ENCODE results near the gene PRKCE.

PRKCE gene

DNA sequence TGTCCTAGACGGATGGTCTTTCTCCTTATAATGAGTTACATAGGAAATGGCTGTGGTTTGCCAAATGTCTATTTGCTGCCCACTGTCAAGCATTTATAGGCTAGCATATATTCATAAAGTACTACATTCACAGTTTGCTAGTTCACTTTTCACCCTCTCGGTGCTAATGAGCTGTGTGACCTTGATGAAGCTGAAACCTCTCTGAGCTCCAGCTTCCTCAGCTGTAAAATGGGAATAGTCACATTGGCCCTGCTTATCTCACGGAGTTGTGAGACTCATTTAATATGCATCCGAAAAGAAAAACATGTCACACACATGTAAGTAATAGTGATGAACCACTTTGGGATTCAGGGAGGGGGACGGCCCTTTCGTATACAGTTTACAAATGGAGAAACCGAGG lies 17.0 kb downstream of the PRKCE start:
- no peak for DNase-seq
- Histone ChIP-seq H3K18ac (ENCODE audit: low read depth in 1 of 2, low read length in 2 of 2) (no peak overlapping the region), H3K9me3 (ENCODE audit: control insufficient read depth, low read length) (no peaks in the 10 kb centered on the region), H3K4ac (ENCODE audit: low read depth in 1 of 2, low read length in 2 of 2) (peak overlapping the region in 1 of 2 experiments; percentile 8), H3K27me3 (ENCODE audit: control insufficient read depth in 1 of 2, insufficient read depth in 1 of 2, low read length in 2 of 2) (no peaks in the 10 kb centered on the region), H2BK15ac (ENCODE audit: low read depth, poor library complexity, severe bottlenecking) (no peak overlapping the region), H2AK5ac (ENCODE audit: low read length, severe bottlenecking) (no peak overlapping the region), H3K23ac (ENCODE audit: low read length in 2 of 2) (no peak overlapping the region), H3K4me3 (ENCODE audit: insufficient read depth in 1 of 2, low read depth in 1 of 2, low read length in 2 of 2) (peak overlapping the region in 1 of 2 experiments; percentile 47), H3K9ac (ENCODE audit: low read length) (peak overlapping the region; percentile 86), H3K4me2 (ENCODE audit: low read length, poor library complexity, severe bottlenecking) (no peak overlapping the region), H2BK5ac (ENCODE audit: low read depth, low read length, poor library complexity, severe bottlenecking) (no peak overlapping the region), H4K91ac (ENCODE audit: low read length) (no peak overlapping the region), H2BK12ac (ENCODE audit: low read length in 2 of 2) (no peak overlapping the region), H3K14ac (ENCODE audit: low read length in 2 of 2) (no peak overlapping the region), H2BK120ac (ENCODE audit: low read depth, low read length) (no peak overlapping the region), H3K4me1 (ENCODE audit: control insufficient read depth, insufficient read depth, low read depth, low read length) (peaks cover 2% of the 10 kb centered on the region), H3K27ac (ENCODE audit: low read length, poor library complexity, severe bottlenecking) (no peak overlapping the region), H4K8ac (ENCODE audit: low read length) (no peak overlapping the region), H2AFZ (ENCODE audit: low read depth, low read length) (no peak overlapping the region), H3K79me1 (replicated peaks; ENCODE audit: low read length, poor library complexity, severe bottlenecking) (peaks cover 22% of the 10 kb centered on the region), H3K36me3 (ENCODE audit: control insufficient read depth in 1 of 2, insufficient read depth in 2 of 2, low read depth in 1 of 2, low read length in 2 of 2) (no peaks in the 10 kb centered on the region)
- WGBS = 89% methylated on average over 3 of the region's 7 CpGs

DNA sequence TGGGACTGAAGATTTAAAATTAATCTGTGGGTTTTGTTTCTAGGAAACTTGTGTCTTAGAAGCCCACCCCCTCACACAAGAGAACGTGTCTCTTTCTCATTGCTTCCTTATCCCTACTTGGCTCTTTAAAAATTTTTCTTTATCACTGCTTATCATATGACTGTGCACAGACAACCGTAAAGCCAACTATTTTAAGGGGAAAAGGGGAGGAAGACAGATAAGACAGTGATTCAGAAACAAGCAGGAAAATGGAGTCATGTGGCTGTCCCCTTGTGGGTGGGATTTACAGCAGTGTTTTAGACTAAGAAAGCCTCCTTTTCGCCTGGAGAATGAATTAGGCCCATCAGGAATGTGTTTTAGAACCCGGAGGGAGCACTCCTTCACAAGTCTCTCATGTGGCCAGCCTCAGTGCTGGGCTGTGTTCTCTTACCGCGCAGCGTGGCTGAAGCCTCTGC lies 17.6 kb downstream of the PRKCE start:
- Histone ChIP-seq H3K27ac (ENCODE audit: low read length, poor library complexity, severe bottlenecking) (no peak overlapping the region), H2BK120ac (ENCODE audit: low read depth, low read length) (no peak overlapping the region)
- peak; percentile 60 for DNase-seq

DNA sequence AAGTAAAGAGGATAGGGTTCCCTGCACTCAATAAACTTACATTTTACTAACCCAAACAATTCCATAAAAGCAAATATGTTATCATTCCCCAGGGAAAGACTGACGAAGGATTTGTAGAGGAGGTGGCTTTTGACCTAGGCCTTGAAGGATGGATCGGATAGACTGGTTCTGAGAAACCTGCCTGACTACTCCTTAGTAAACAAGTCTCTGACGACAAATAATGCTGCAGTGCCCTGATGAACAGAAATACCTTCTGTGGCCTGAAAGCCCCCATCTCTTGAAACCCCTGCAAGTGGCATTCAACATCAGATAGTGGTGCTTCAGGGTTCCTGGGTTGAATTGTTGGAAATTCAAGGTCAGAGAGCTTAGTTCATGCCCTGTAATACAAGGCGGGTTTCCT lies 19.2 kb downstream of the PRKCE start:
- no peak overlapping the region for H3K9ac ChIP-seq (ENCODE audit: low read length)
- no peak overlapping the region for H2BK5ac ChIP-seq (ENCODE audit: low read depth, low read length, poor library complexity, severe bottlenecking)
- no peaks in the 10 kb centered on the region for H3K27me3 ChIP-seq (ENCODE audit: control insufficient read depth in 1 of 2, insufficient read depth in 1 of 2, low read length in 2 of 2)
- peaks cover 24% of the 10 kb centered on the region for H3K79me1 ChIP-seq (replicated peaks; ENCODE audit: low read length, poor library complexity, severe bottlenecking)
- no peak overlapping the region for H2AFZ ChIP-seq (ENCODE audit: low read depth, low read length)
- DNase-seq = no peak
- WGBS = 88% methylated on average over 2 of the region's 4 CpGs
- H3K14ac ChIP-seq (ENCODE audit: low read length in 2 of 2) = no peak overlapping the region
- no peaks in the 10 kb centered on the region for H3K36me3 ChIP-seq (ENCODE audit: control insufficient read depth in 1 of 2, insufficient read depth in 2 of 2, low read depth in 1 of 2, low read length in 2 of 2)
- H3K4ac ChIP-seq (ENCODE audit: low read depth in 1 of 2, low read length in 2 of 2) = no peak overlapping the region
- H4K91ac ChIP-seq (ENCODE audit: low read length) = no peak overlapping the region
- no peak overlapping the region for H4K8ac ChIP-seq (ENCODE audit: low read length)
- H2BK120ac ChIP-seq (ENCODE audit: low read depth, low read length) = no peak overlapping the region
- H3K4me3 ChIP-seq (ENCODE audit: insufficient read depth in 1 of 2, low read depth in 1 of 2, low read length in 2 of 2) = no peak overlapping the region
- peaks cover 6% of the 10 kb centered on the region for H3K4me1 ChIP-seq (ENCODE audit: control insufficient read depth, insufficient read depth, low read depth, low read length)
- H2BK12ac ChIP-seq (ENCODE audit: low read length in 2 of 2) = no peak overlapping the region
- H2BK15ac ChIP-seq (ENCODE audit: low read depth, poor library complexity, severe bottlenecking) = no peak overlapping the region
- H3K23ac ChIP-seq (ENCODE audit: low read length in 2 of 2) = no peak overlapping the region
- no peak overlapping the region for H3K18ac ChIP-seq (ENCODE audit: low read depth in 1 of 2, low read length in 2 of 2)
- H2AK5ac ChIP-seq (ENCODE audit: low read length, severe bottlenecking) = no peak overlapping the region
- no peak overlapping the region for H3K27ac ChIP-seq (ENCODE audit: low read length, poor library complexity, severe bottlenecking)
- no peak overlapping the region for H3K4me2 ChIP-seq (ENCODE audit: low read length, poor library complexity, severe bottlenecking)
- no peaks in the 10 kb centered on the region for H3K9me3 ChIP-seq (ENCODE audit: control insufficient read depth, low read length)

More for the DNA sequence above, 17.6 kb downstream of the PRKCE start:
- no peak overlapping the region for H3K23ac ChIP-seq (ENCODE audit: low read length in 2 of 2)
- H3K4me2 ChIP-seq (ENCODE audit: low read length, poor library complexity, severe bottlenecking) = no peak overlapping the region
- peak overlapping the region; percentile 86 for H3K9ac ChIP-seq (ENCODE audit: low read length)
- H2BK15ac ChIP-seq (ENCODE audit: low read depth, poor library complexity, severe bottlenecking) = no peak overlapping the region
- peak overlapping the region in 1 of 2 experiments; percentile 86 for H3K14ac ChIP-seq (ENCODE audit: low read length in 2 of 2)
- no peaks in the 10 kb centered on the region for H3K36me3 ChIP-seq (ENCODE audit: control insufficient read depth in 1 of 2, insufficient read depth in 2 of 2, low read depth in 1 of 2, low read length in 2 of 2)
- H3K4me1 ChIP-seq (ENCODE audit: control insufficient read depth, insufficient read depth, low read depth, low read length) = peaks cover 2% of the 10 kb centered on the region
- peak overlapping the region in 1 of 2 experiments; percentile 47 for H3K4me3 ChIP-seq (ENCODE audit: insufficient read depth in 1 of 2, low read depth in 1 of 2, low read length in 2 of 2)
- H2AK5ac ChIP-seq (ENCODE audit: low read length, severe bottlenecking) = no peak overlapping the region
- peak overlapping the region; percentile 89 to 92 for H2BK12ac ChIP-seq (ENCODE audit: low read length in 2 of 2)
- H3K27me3 ChIP-seq (ENCODE audit: control insufficient read depth in 1 of 2, insufficient read depth in 1 of 2, low read length in 2 of 2) = no peaks in the 10 kb centered on the region
- H3K4ac ChIP-seq (ENCODE audit: low read depth in 1 of 2, low read length in 2 of 2) = no peak overlapping the region
- no peaks in the 10 kb centered on the region for H3K9me3 ChIP-seq (ENCODE audit: control insufficient read depth, low read length)
- peak overlapping the region; percentile 46 for H4K91ac ChIP-seq (ENCODE audit: low read length)
- no peak overlapping the region for H2AFZ ChIP-seq (ENCODE audit: low read depth, low read length)
- peak overlapping the region; percentile 61 to 71 for H3K18ac ChIP-seq (ENCODE audit: low read depth in 1 of 2, low read length in 2 of 2)
- H3K79me1 ChIP-seq (replicated peaks; ENCODE audit: low read length, poor library complexity, severe bottlenecking) = peaks cover 23% of the 10 kb centered on the region
- H2BK5ac ChIP-seq (ENCODE audit: low read depth, low read length, poor library complexity, severe bottlenecking) = no peak overlapping the region
- 54% methylated on average over 6 of the region's 7 CpGs for WGBS
- H4K8ac ChIP-seq (ENCODE audit: low read length) = peak overlapping the region; percentile 63

DNA sequence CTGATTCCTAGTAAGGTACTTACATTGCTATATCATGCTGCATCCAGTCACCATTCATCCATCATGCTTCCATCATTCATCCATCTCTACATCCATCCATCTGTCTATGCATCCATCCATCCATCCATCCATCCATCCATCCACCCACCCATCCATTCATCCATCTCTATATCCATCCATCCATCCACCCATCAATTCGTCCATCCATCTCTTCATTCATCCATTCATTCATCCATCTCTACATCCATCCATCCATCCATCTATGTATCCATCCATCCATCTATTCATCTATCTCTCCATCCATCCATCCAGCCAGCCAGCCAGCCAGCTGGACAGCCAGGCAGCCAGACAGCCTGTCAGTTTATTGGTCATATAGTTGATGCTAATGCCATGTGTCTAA lies 20.7 kb downstream of the PRKCE start:
- 96% methylated on average over 1 of the region's 1 CpG for WGBS
- Histone ChIP-seq H3K4ac (ENCODE audit: low read depth in 1 of 2, low read length in 2 of 2) (no peak overlapping the region), H3K23ac (ENCODE audit: low read length in 2 of 2) (no peak overlapping the region), H3K27ac (ENCODE audit: low read length, poor library complexity, severe bottlenecking) (no peak overlapping the region), H2BK5ac (ENCODE audit: low read depth, low read length, poor library complexity, severe bottlenecking) (no peak overlapping the region), H2AK5ac (ENCODE audit: low read length, severe bottlenecking) (no peak overlapping the region), H2BK120ac (ENCODE audit: low read depth, low read length) (no peak overlapping the region), H3K4me3 (ENCODE audit: insufficient read depth in 1 of 2, low read depth in 1 of 2, low read length in 2 of 2) (no peak overlapping the region), H3K14ac (ENCODE audit: low read length in 2 of 2) (no peak overlapping the region), H3K27me3 (ENCODE audit: control insufficient read depth in 1 of 2, insufficient read depth in 1 of 2, low read length in 2 of 2) (no peaks in the 10 kb centered on the region), H4K91ac (ENCODE audit: low read length) (no peak overlapping the region), H3K18ac (ENCODE audit: low read depth in 1 of 2, low read length in 2 of 2) (no peak overlapping the region), H2BK12ac (ENCODE audit: low read length in 2 of 2) (no peak overlapping the region), H2AFZ (ENCODE audit: low read depth, low read length) (no peak overlapping the region), H4K8ac (ENCODE audit: low read length) (no peak overlapping the region), H2BK15ac (ENCODE audit: low read depth, poor library complexity, severe bottlenecking) (no peak overlapping the region), H3K4me1 (ENCODE audit: control insufficient read depth, insufficient read depth, low read depth, low read length) (peaks cover 6% of the 10 kb centered on the region), H3K4me2 (ENCODE audit: low read length, poor library complexity, severe bottlenecking) (no peak overlapping the region), H3K79me1 (replicated peaks; ENCODE audit: low read length, poor library complexity, severe bottlenecking) (peaks cover 30% of the 10 kb centered on the region), H3K9ac (ENCODE audit: low read length) (no peak overlapping the region), H3K9me3 (ENCODE audit: control insufficient read depth, low read length) (no peaks in the 10 kb centered on the region), H3K36me3 (ENCODE audit: control insufficient read depth in 1 of 2, insufficient read depth in 2 of 2, low read depth in 1 of 2, low read length in 2 of 2) (no peaks in the 10 kb centered on the region)
- DNase-seq = no peak

Data from mesenchymal stem cell (in vitro differentiated cells and primary cell).